ENCODE measurements around the gene KCNJ3. TPM values are rescaled to one million over a fixed set of nuclear protein-coding genes. Genes with fewer than 3 reads are reported as not detected.
A peak's percentile ranks its signal among the peaks of the same experiment; 100 is the strongest.

KCNJ3 gene
- total and polyA plus RNA-seq, 2 of the 13 experiments (the other 11 are each of a cell fraction or from before 2014, with no cell fraction given) = not detected

GRCh38 chr2:154696810-154697417 is 1.6 kb upstream of the KCNJ3 start:
- in situ Hi-C loops (cut with HindIII; ENCODE audit: extremely low pct_ligation_motif_present, low pct_unique_long_range_greater_than_20kb) (no loop called here), intact Hi-C loops (cut with micrococcal nuclease; ENCODE audit: unreplicated experiment) (no loop called here)
- ChIA-PET POLR2A (no interaction called here), CTCF (ENCODE audit: low intra/inter-chr PET ratio, low total read pairs) (no interaction called here)
- Histone ChIP-seq H3K79me2 (ENCODE audit: insufficient read depth, low read length) (no peaks in the 10 kb centered on the region), H4K20me1 (ENCODE audit: insufficient read depth, low read length) (no peaks in the 10 kb centered on the region), H3K4me1 (ENCODE audit: insufficient read depth, low read length) (no peaks in the 10 kb centered on the region), H2AFZ (ENCODE audit: low read length) (no peak overlapping the region), H3K4me3 (replicated peaks in 1 of 3; ENCODE audit: insufficient read depth in 1 of 3, low read depth in 2 of 3, low read length in 3 of 3) (no peak overlapping the region), H3K4me2 (ENCODE audit: low read depth, low read length) (peak overlapping the region; percentile 41; the same call in 1 of the 2 replicates), H3K9me3 (ENCODE audit: low read length) (no peaks in the 10 kb centered on the region), H3K36me3 (replicated peaks in 1 of 2; ENCODE audit: control insufficient read depth in 1 of 2, insufficient read depth in 2 of 2, low read length in 2 of 2) (no peaks in the 10 kb centered on the region), H3K27ac (ENCODE audit: extremely low read length, insufficient read depth, low read length) (no peak overlapping the region), H3K9ac (ENCODE audit: insufficient read depth, low read depth, low read length) (no peak overlapping the region), H3K27me3 (ENCODE audit: control insufficient read depth in 1 of 2, insufficient read depth in 2 of 2, low read length in 2 of 2) (peaks cover 0 to 20% of the 10 kb centered on the region in 2 experiments; a peak in 3 of 5 replicates)
- ATAC-seq = no peak; the same call in 2 of the 3 replicates
- no TSS peak for BruUV-seq (replicated peaks)
- 38% methylated on average over 8 of the region's 8 CpGs for WGBS (ENCODE audit: low lambda C conversion rate)
- TF ChIP-seq NRL (CRISPR knock-in tag; IDR thresholded peaks at IDR 0.05; ENCODE audit: borderline replicate concordance) = no peak
- FAIRE-seq = no peak
- no peak for DNase-seq (ENCODE audit: low spot score)

- peak overlapping the region in 1 of 3 experiments; percentile 23; a peak in 1 of 6 replicates for H3K4me3 ChIP-seq (replicated peaks in 1 of 3; ENCODE audit: insufficient read depth in 1 of 3, low read depth in 2 of 3, low read length in 3 of 3)
- no peak for FAIRE-seq
- H3K27ac ChIP-seq (ENCODE audit: extremely low read length, insufficient read depth, low read length) = no peak overlapping the region
- ChIA-PET POLR2A (no interaction called here), CTCF (ENCODE audit: low intra/inter-chr PET ratio, low total read pairs) (no interaction called here)
- no peaks in the 10 kb centered on the region for H3K9me3 ChIP-seq (ENCODE audit: low read length)
- H3K4me2 ChIP-seq (ENCODE audit: low read depth, low read length) = peak overlapping the region; percentile 41; the same call in 1 of the 2 replicates
- peaks cover 0 to 20% of the 10 kb centered on the region in 2 experiments; a peak in 3 of 5 replicates for H3K27me3 ChIP-seq (ENCODE audit: control insufficient read depth in 1 of 2, insufficient read depth in 2 of 2, low read length in 2 of 2)
- DNase-seq (ENCODE audit: low spot score) = no peak
- no peaks in the 10 kb centered on the region for H3K79me2 ChIP-seq (ENCODE audit: insufficient read depth, low read length)
- in situ Hi-C loops (cut with HindIII; ENCODE audit: extremely low pct_ligation_motif_present, low pct_unique_long_range_greater_than_20kb) (no loop called here), intact Hi-C loops (cut with micrococcal nuclease; ENCODE audit: unreplicated experiment) (no loop called here)
- no peak overlapping the region for H3K9ac ChIP-seq (ENCODE audit: insufficient read depth, low read depth, low read length)
- no peaks in the 10 kb centered on the region for H3K36me3 ChIP-seq (replicated peaks in 1 of 2; ENCODE audit: control insufficient read depth in 1 of 2, insufficient read depth in 2 of 2, low read length in 2 of 2)
- no peak overlapping the region for H2AFZ ChIP-seq (ENCODE audit: low read length)
- no peaks in the 10 kb centered on the region for H4K20me1 ChIP-seq (ENCODE audit: insufficient read depth, low read length)
- WGBS (ENCODE audit: low lambda C conversion rate) = 18% methylated on average over 28 of the region's 69 CpGs
- no TSS peak for BruUV-seq (replicated peaks)
- no peaks in the 10 kb centered on the region for H3K4me1 ChIP-seq (ENCODE audit: insufficient read depth, low read length)
- ATAC-seq = peak; percentile 81
- TF ChIP-seq, protein P1, sequence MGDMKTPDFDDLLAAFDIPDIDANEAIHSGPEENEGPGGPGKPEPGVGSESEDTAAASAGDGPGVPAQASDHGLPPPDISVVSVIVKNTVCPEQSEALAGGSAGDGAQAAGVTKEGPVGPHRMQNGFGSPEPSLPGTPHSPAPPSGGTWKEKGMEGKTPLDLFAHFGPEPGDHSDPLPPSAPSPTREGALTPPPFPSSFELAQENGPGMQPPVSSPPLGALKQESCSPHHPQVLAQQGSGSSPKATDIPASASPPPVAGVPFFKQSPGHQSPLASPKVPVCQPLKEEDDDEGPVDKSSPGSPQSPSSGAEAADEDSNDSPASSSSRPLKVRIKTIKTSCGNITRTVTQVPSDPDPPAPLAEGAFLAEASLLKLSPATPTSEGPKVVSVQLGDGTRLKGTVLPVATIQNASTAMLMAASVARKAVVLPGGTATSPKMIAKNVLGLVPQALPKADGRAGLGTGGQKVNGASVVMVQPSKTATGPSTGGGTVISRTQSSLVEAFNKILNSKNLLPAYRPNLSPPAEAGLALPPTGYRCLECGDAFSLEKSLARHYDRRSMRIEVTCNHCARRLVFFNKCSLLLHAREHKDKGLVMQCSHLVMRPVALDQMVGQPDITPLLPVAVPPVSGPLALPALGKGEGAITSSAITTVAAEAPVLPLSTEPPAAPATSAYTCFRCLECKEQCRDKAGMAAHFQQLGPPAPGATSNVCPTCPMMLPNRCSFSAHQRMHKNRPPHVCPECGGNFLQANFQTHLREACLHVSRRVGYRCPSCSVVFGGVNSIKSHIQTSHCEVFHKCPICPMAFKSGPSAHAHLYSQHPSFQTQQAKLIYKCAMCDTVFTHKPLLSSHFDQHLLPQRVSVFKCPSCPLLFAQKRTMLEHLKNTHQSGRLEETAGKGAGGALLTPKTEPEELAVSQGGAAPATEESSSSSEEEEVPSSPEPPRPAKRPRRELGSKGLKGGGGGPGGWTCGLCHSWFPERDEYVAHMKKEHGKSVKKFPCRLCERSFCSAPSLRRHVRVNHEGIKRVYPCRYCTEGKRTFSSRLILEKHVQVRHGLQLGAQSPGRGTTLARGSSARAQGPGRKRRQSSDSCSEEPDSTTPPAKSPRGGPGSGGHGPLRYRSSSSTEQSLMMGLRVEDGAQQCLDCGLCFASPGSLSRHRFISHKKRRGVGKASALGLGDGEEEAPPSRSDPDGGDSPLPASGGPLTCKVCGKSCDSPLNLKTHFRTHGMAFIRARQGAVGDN (CRISPR knock-in tag; IDR thresholded peaks at IDR 0.05) = peak; percentile 29
- TF ChIP-seq AGO1 (IDR thresholded peaks at IDR 0.05; ENCODE audit: low read depth, low read length, poor library complexity, severe bottlenecking) (peak; percentile 17), MTA1 (CRISPR knock-in tag; IDR thresholded peaks at IDR 0.05; ENCODE audit: borderline replicate concordance) (0 out of 2 replicates have a peak, but pooled peaks have one; percentile 52), NR2F6 (IDR thresholded peaks at IDR 0.05) (no peak), NR2F6 (CRISPR knock-in tag; IDR thresholded peaks at IDR 0.05) (no peak), ZNF629 (CRISPR knock-in tag; conservative IDR thresholded peaks at IDR 0.05) (no peak), ZNF75D (CRISPR knock-in tag; IDR thresholded peaks at IDR 0.05; ENCODE audit: borderline replicate concordance) (no peak), KLF11 (CRISPR knock-in tag; IDR thresholded peaks at IDR 0.05) (no peak), HNRNPLL (IDR thresholded peaks at IDR 0.05; ENCODE audit: low read depth, low read length, poor library complexity, severe bottlenecking) (peak; percentile 36), DMAP1 (CRISPR knock-in tag; IDR thresholded peaks at IDR 0.05) (no peak), ZMAT3 (CRISPR knock-in tag; conservative IDR thresholded peaks at IDR 0.05) (no peak)
Observed at GRCh38 chr2:154697418-154698252, 860 bp upstream of the KCNJ3 start.
